ENCODE data around the gene CROCC.
A peak's percentile ranks its signal among the peaks of the same experiment; 100 is the strongest.
"Not testable (repeated sequence)": the region's sequence is repeated elsewhere in the genome, so short reads cannot be mapped to it uniquely, and the experiment has no call there.

The CROCC gene

GRCh38 chr1:16921391-16922185 lies at the start of gene CROCC:
CROCC (plus strand) TSS chr1:16921931; CDS start chr1:16922019, 88 bp downstream.
- CTCF ChIA-PET: no interaction called here
- peak; percentile 58 for DNase-seq (ENCODE audit: extremely low spot score)
- TF ChIP-seq CTCF (IDR thresholded peaks at IDR 0.05; ENCODE audit: control extremely low read depth, extremely low read depth, low read depth, missing control alignments): peak; percentile 22
- POLR2A ChIA-PET: no interaction called here

GRCh38 chr1:16872152-16873075 lies 49.3 kb upstream of the CROCC start:
- CTCF ChIA-PET, POLR2A ChIA-PET: not testable (repeated sequence)

GRCh38 chr1:16873076-16873879 lies 48.5 kb upstream of the CROCC start:
- POLR2A ChIA-PET; CTCF ChIA-PET; DNase-seq (ENCODE audit: extremely low spot score): not testable (repeated sequence)

More at GRCh38 chr1:16872152-16873075, 49.3 kb upstream of the CROCC start:
- peak; percentile 41 for DNase-seq (ENCODE audit: extremely low spot score)

GRCh38 chr1:16874968-16875765 lies 46.6 kb upstream of the CROCC start:
- CTCF ChIA-PET, POLR2A ChIA-PET: not testable (repeated sequence)

GRCh38 chr1:16881742-16882141 lies 40.0 kb upstream of the CROCC start:
- DNase-seq (ENCODE audit: extremely low spot score); CTCF ChIA-PET; POLR2A ChIA-PET: not testable (repeated sequence)

More at GRCh38 chr1:16874968-16875765, 46.6 kb upstream of the CROCC start:
- DNase-seq (ENCODE audit: extremely low spot score): not testable (repeated sequence)

- POLR2A ChIA-PET: no interaction called here
- DNase-seq (ENCODE audit: extremely low spot score): no peak
- no peak for TF ChIP-seq CTCF (IDR thresholded peaks at IDR 0.05; ENCODE audit: control extremely low read depth, extremely low read depth, low read depth, missing control alignments)
- CTCF ChIA-PET: no interaction called here
Measured at GRCh38 chr1:16882986-16883385, 38.7 kb upstream of the CROCC start.

GRCh38 chr1:16884487-16884886 lies 37.2 kb upstream of the CROCC start:
- POLR2A ChIA-PET; CTCF ChIA-PET; DNase-seq (ENCODE audit: extremely low spot score): not testable (repeated sequence)

- no peak for DNase-seq (ENCODE audit: extremely low spot score)
- POLR2A ChIA-PET: no interaction called here
- TF ChIP-seq CTCF (IDR thresholded peaks at IDR 0.05; ENCODE audit: control extremely low read depth, extremely low read depth, low read depth, missing control alignments): no peak
- CTCF ChIA-PET: interaction anchor here (1.2 kb wide), 1 partner anchor 246 kb away, joined by 4 read pairs; no protein-coding TSS in a partner anchor
Measured at GRCh38 chr1:16886860-16887605, 34.7 kb upstream of the CROCC start.

Measured in GM10248 (cell line).